T follicular helper cell (primary cell): Measurements from ENCODE around the gene SPTBN2.
"Not testable (repeated sequence)": the region's sequence is repeated elsewhere in the genome, so short reads cannot be mapped to it uniquely, and the experiment has no call there.

ENCODE experiments used
- DNase-seq: peaks from one replicate; pipeline ENCODE4 v3.0.0-alpha.2; 2020; ENCODE audit warnings: low read depth

Gene SPTBN2

GRCh38 chr11:66685276-66686099, 43.5 kb downstream of the SPTBN2 start:
- DNase-seq, result no peak

- no peak for DNase-seq
These were observed 44.4 kb downstream of the SPTBN2 start for GRCh38 chr11:66684635-66685034.

- no peak for DNase-seq
These were observed 45.1 kb downstream of the SPTBN2 start for GRCh38 chr11:66683877-66684276.

- DNase-seq, result no peak
These were observed 47.9 kb downstream of the SPTBN2 start for GRCh38 chr11:66680966-66681645.

- peak; percentile 94 for DNase-seq
These were observed 51.2 kb downstream of the SPTBN2 start, which contains the start of gene RBM4B for GRCh38 chr11:66677599-66678375. RBM4B (minus strand) TSS chr11:66677887; CDS start chr11:66677079, 808 bp downstream.

GRCh38 chr11:66676931-66677598, 52.0 kb downstream of the SPTBN2 start:
- DNase-seq, result no peak

- DNase-seq, result no peak
These were observed 52.6 kb downstream of the SPTBN2 start for GRCh38 chr11:66676282-66676919.

- no peak for DNase-seq
These were observed 53.9 kb downstream of the SPTBN2 start for GRCh38 chr11:66674964-66675602.

- DNase-seq, result no peak
These were observed 58.2 kb downstream of the SPTBN2 start for GRCh38 chr11:66670816-66671215.

GRCh38 chr11:66665369-66665768, 63.6 kb downstream of the SPTBN2 start:
- DNase-seq, result no peak

- DNase-seq, result no peak
These were observed 65.2 kb downstream of the SPTBN2 start for GRCh38 chr11:66663741-66664296.

GRCh38 chr11:66659763-66660162, 69.3 kb downstream of the SPTBN2 start:
- DNase-seq, result no peak

GRCh38 chr11:66653123-66653522, 75.9 kb downstream of the SPTBN2 start:
- DNase-seq, result no peak

- no peak for DNase-seq
These were observed 76.4 kb downstream of the SPTBN2 start for GRCh38 chr11:66652651-66653050.

GRCh38 chr11:66651016-66651415, 78.0 kb downstream of the SPTBN2 start:
- DNase-seq, result no peak

GRCh38 chr11:66649903-66650302, 79.1 kb downstream of the SPTBN2 start:
- no peak for DNase-seq

- no peak for DNase-seq
These were observed 82.2 kb downstream of the SPTBN2 start for GRCh38 chr11:66646828-66647227.

- DNase-seq, result no peak
These were observed 85.1 kb downstream of the SPTBN2 start for GRCh38 chr11:66643745-66644437.

- no peak for DNase-seq
These were observed 87.2 kb downstream of the SPTBN2 start for GRCh38 chr11:66641834-66642233.

GRCh38 chr11:66639814-66640340, 89.1 kb downstream of the SPTBN2 start:
- not testable (repeated sequence) for DNase-seq
